Keratinocyte (primary cell): Measurements from ENCODE around the gene SHE. TPM values are rescaled to one million over a fixed set of nuclear protein-coding genes. Genes with fewer than 3 reads are reported as not detected.

ENCODE experiments used
- DNase-seq: peaks from one replicate; pipeline ENCODE4 v3.0.0-alpha.2; 2011; ENCODE audit warnings: low read depth, missing footprints, low spot score
- FAIRE-seq: peaks from 2 replicates; lab custom pipeline; 2011; peaks lifted over from hg19 to GRCh38; lab: Jason Lieb, UNC
- H2AFZ ChIP-seq: 2 replicates; pipeline ENCODE4 v1.6.0; 2012; ENCODE audit warnings: low read length, control low read depth, inconsistent platforms; ENCODE audit not compliant: control insufficient read depth
- H3K27ac ChIP-seq: 2 replicates; pipeline ENCODE4 v1.5.1; 2011; ENCODE audit warnings: low read length; ENCODE audit not compliant: control insufficient read depth, insufficient read depth
- H3K27me3 ChIP-seq: 3 replicates; pipeline ENCODE4 v1.6.0; 2011; ENCODE audit warnings: low read length; ENCODE audit not compliant: control insufficient read depth, insufficient read depth; ENCODE audit errors: extremely low read depth
- H3K36me3 ChIP-seq, 2 experiments: 2 replicates in 1 of 2; 3 replicates in 1 of 2; pipeline ENCODE4 v1.5.1; 2011; ENCODE audit warnings: low read length in 2 of 2, mild to moderate bottlenecking in 1 of 2; ENCODE audit not compliant: control insufficient read depth in 2 of 2, insufficient read depth in 2 of 2; ENCODE audit errors: extremely low read depth in 1 of 2
- H3K4me1 ChIP-seq: 3 replicates; pipeline ENCODE4 v1.5.1; 2011; ENCODE audit warnings: low read length; ENCODE audit not compliant: control insufficient read depth, insufficient read depth; ENCODE audit errors: extremely low read depth
- H3K4me2 ChIP-seq: 3 replicates; pipeline ENCODE4 v1.6.0; 2011; ENCODE audit warnings: low read depth, low read length; ENCODE audit not compliant: control insufficient read depth, insufficient read depth; ENCODE audit errors: extremely low read depth
- H3K4me3 ChIP-seq, 3 experiments: fragments of 200-600 bp in 1 of 3; sonication (generic) in 1 of 3; 2 replicates in 2 of 3; 3 replicates in 1 of 3; pipeline ENCODE4 v1.5.1; 2011 to 2016; ENCODE audit warnings: low read length in 3 of 3, mild to moderate bottlenecking in 3 of 3, control low read depth in 2 of 3, inconsistent platforms in 1 of 3, low read depth in 1 of 3, mixed read lengths in 1 of 3, mixed run types in 1 of 3, moderate library complexity in 1 of 3; ENCODE audit not compliant: control insufficient read depth in 2 of 3, insufficient read depth in 2 of 3; ENCODE audit errors: extremely low read depth in 1 of 3
- H3K79me2 ChIP-seq: 2 replicates; pipeline ENCODE4 v1.6.0; 2012; ENCODE audit warnings: low read length; ENCODE audit not compliant: control insufficient read depth, insufficient read depth
- H3K9ac ChIP-seq: 3 replicates; pipeline ENCODE4 v1.6.0; 2011; ENCODE audit warnings: low read length; ENCODE audit not compliant: control insufficient read depth, insufficient read depth; ENCODE audit errors: extremely low read depth
- H3K9me1 ChIP-seq: 3 replicates; pipeline ENCODE4 v1.6.0; 2011; ENCODE audit warnings: low read length; ENCODE audit not compliant: control insufficient read depth, insufficient read depth; ENCODE audit errors: extremely low read depth
- H3K9me3 ChIP-seq: 2 replicates; pipeline ENCODE4 v1.5.1; 2012; ENCODE audit warnings: low read depth, low read length; ENCODE audit not compliant: control insufficient read depth
- H4K20me1 ChIP-seq: 3 replicates; pipeline ENCODE4 v1.6.0; 2011; ENCODE audit warnings: low read length; ENCODE audit not compliant: control insufficient read depth, insufficient read depth; ENCODE audit errors: extremely low read depth
- CTCF ChIP-seq, 3 experiments: IDR thresholded peaks in 1 of 3; conservative IDR thresholded peaks in 1 of 3; optimal IDR thresholded peaks in 1 of 3; 2 replicates in 2 of 3; 3 replicates in 1 of 3; pipeline versions ENCODE3 to v1.5.1; 2011; ENCODE audit warnings: low read length in 3 of 3, mild to moderate bottlenecking in 3 of 3, moderate library complexity in 2 of 3, control low read depth in 1 of 3, inconsistent platforms in 1 of 3; ENCODE audit not compliant: insufficient read depth in 2 of 3; ENCODE audit errors: extremely low read depth in 1 of 3
- EZH2 ChIP-seq: IDR thresholded peaks from one replicate; pipeline ENCODE4 v1.6.1; 2012; ENCODE audit warnings: inconsistent platforms, mild to moderate bottlenecking, low read length, moderate library complexity
- dilution Hi-C: fragments of 300-500 bp; cut with MboI; formaldehyde crosslinking; loops from one replicate; pipeline ENCODE4 v1.7.0; 2020; ENCODE audit warnings: low sequenced_read_pairs; ENCODE audit not compliant: extremely low pct_ligation_motif_present
- polyA plus RNA-seq, 5 experiments: library from polyadenylated mRNA; depleted of rRNA in 3 of 5; stranded (reverse) in 3 of 5; stranded (forward) in 1 of 5; unstranded in 1 of 5; fragments of >200 nt; gene quantifications; 1 replicate in 1 of 5; 2 replicates in 3 of 5; 3 replicates in 1 of 5; pipeline versions ENCODE4 v1.2.1 to v1.2.3, GENCODE V29; 2011 to 2012; ENCODE audit warnings: missing spikeins in 2 of 5, low read depth in 1 of 5, low replicate concordance in 1 of 5

The SHE gene
- polyA plus RNA-seq, 1 donor (not counting 4 experiments of a cell fraction or from before 2014, with no cell fraction given) = 0.01 TPM

- no peaks in the 10 kb centered on the region for H3K9me3 ChIP-seq
- H3K27ac ChIP-seq = no peak overlapping the region
- no peak for FAIRE-seq
- no peaks in the 10 kb centered on the region for H3K9me1 ChIP-seq
- DNase-seq = no peak
- H2AFZ ChIP-seq = no peak overlapping the region
- no peak overlapping the region for H3K4me3 ChIP-seq
- no peaks in the 10 kb centered on the region for H3K27me3 ChIP-seq
- H3K9ac ChIP-seq = no peak overlapping the region
- H3K36me3 ChIP-seq = peaks cover 9 to 10% of the 10 kb centered on the region in 2 experiments
- no peak overlapping the region for H3K4me2 ChIP-seq
- dilution Hi-C loops = no loop called here
- no peaks in the 10 kb centered on the region for H4K20me1 ChIP-seq
- TF ChIP-seq EZH2 = no peak
- TF ChIP-seq CTCF (optimal IDR thresholded peaks at IDR 0.05 in 1 of 3, IDR thresholded peaks at IDR 0.05 in 1 of 3, conservative IDR thresholded peaks at IDR 0.05 in 1 of 3; ENCODE audit: extremely low read depth in 1 of 3, insufficient read depth in 2 of 3, low read length in 3 of 3) = no peak
- peaks cover 13% of the 10 kb centered on the region for H3K4me1 ChIP-seq
- no peaks in the 10 kb centered on the region for H3K79me2 ChIP-seq
These were observed 57.2 kb downstream of the SHE start for GRCh38 chr1:154445040-154445472.

- peaks cover 13% of the 10 kb centered on the region for H3K4me1 ChIP-seq
- FAIRE-seq (no peak), DNase-seq (no peak)
- H3K79me2 ChIP-seq = no peaks in the 10 kb centered on the region
- H3K27me3 ChIP-seq = no peaks in the 10 kb centered on the region
- no peak overlapping the region for H3K27ac ChIP-seq
- H3K4me3 ChIP-seq = no peak overlapping the region
- H3K9ac ChIP-seq = no peak overlapping the region
- no peaks in the 10 kb centered on the region for H4K20me1 ChIP-seq
- H3K36me3 ChIP-seq = peaks cover 5 to 14% of the 10 kb centered on the region in 2 experiments
- H3K4me2 ChIP-seq = no peak overlapping the region
- dilution Hi-C loops = no loop called here
- no peak overlapping the region for H2AFZ ChIP-seq
- TF ChIP-seq EZH2 (no peak), CTCF (optimal IDR thresholded peaks at IDR 0.05 in 1 of 3, IDR thresholded peaks at IDR 0.05 in 1 of 3, conservative IDR thresholded peaks at IDR 0.05 in 1 of 3; ENCODE audit: extremely low read depth in 1 of 3, insufficient read depth in 2 of 3, low read length in 3 of 3) (no peak)
- H3K9me3 ChIP-seq = no peaks in the 10 kb centered on the region
- no peaks in the 10 kb centered on the region for H3K9me1 ChIP-seq
These were observed 58.8 kb downstream of the SHE start for GRCh38 chr1:154443274-154444013.
